ENCODE measurements around the gene ARVCF.

- TF ChIP-seq EP300 (IDR thresholded peaks at IDR 0.05), result no peak
- TF ChIP-seq, protein P1, sequence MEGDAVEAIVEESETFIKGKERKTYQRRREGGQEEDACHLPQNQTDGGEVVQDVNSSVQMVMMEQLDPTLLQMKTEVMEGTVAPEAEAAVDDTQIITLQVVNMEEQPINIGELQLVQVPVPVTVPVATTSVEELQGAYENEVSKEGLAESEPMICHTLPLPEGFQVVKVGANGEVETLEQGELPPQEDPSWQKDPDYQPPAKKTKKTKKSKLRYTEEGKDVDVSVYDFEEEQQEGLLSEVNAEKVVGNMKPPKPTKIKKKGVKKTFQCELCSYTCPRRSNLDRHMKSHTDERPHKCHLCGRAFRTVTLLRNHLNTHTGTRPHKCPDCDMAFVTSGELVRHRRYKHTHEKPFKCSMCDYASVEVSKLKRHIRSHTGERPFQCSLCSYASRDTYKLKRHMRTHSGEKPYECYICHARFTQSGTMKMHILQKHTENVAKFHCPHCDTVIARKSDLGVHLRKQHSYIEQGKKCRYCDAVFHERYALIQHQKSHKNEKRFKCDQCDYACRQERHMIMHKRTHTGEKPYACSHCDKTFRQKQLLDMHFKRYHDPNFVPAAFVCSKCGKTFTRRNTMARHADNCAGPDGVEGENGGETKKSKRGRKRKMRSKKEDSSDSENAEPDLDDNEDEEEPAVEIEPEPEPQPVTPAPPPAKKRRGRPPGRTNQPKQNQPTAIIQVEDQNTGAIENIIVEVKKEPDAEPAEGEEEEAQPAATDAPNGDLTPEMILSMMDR (IDR thresholded peaks at IDR 0.05), result no peak
Observed at GRCh38 chr22:19986011-19986409, 30.6 kb downstream of the ARVCF start.

Data from esophagus muscularis mucosa (tissue), 3 donors.